GM23248 (cell line): ENCODE measurements around the gene AMBRA1.

ENCODE experiments used
- EZH2 ChIP-seq: fragments of 200-600 bp; sonication (generic); IDR thresholded peaks from 2 replicates; pipeline ENCODE4 v1.6.1; 2018; ENCODE audit warnings: antibody characterized with exemption, mild to moderate bottlenecking; ENCODE audit not compliant: insufficient read depth, poor library complexity, severe bottlenecking
- EZH2phosphoT487 ChIP-seq: fragments of 200-600 bp; sonication (generic); IDR thresholded peaks from 2 replicates; pipeline ENCODE4 v1.6.1; 2018; ENCODE audit warnings: antibody characterized with exemption, moderate library complexity, mild to moderate bottlenecking, low read depth; ENCODE audit not compliant: insufficient read depth

DNA sequence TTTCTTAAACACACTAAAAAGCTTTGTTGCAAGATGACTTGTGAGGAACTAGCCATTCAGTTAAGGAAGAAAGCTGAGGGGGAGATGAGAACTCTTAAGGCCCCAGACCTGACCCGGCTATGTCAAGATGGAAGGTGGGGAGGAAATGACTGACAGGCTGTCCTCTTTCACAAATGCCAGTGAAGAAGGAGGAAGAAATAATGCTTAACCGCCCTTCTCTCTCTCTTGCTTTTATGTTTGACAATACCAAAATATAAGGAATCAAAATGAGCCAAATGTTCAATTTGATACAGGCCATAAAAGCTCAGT, 87.4 kb downstream of the AMBRA1 start:
- TF ChIP-seq EZH2 (no peak), EZH2phosphoT487 (no peak)
